Measurements from ENCODE around the gene MGAT5.
A peak's percentile ranks its signal among the peaks of the same experiment; 100 is the strongest.

Gene MGAT5

GRCh38 chr2:134482766-134483340 lies 229.0 kb downstream of the MGAT5 start:
- TF ChIP-seq CTCF (IDR thresholded peaks at IDR 0.05): no peak

GRCh38 chr2:134489732-134490384 lies 236.0 kb downstream of the MGAT5 start:
- no peak for TF ChIP-seq CTCF (IDR thresholded peaks at IDR 0.05)

GRCh38 chr2:134490559-134490958 lies 236.7 kb downstream of the MGAT5 start:
- TF ChIP-seq CTCF (IDR thresholded peaks at IDR 0.05): no peak

GRCh38 chr2:134491022-134491421 lies 237.2 kb downstream of the MGAT5 start:
- TF ChIP-seq CTCF (IDR thresholded peaks at IDR 0.05): no peak

- TF ChIP-seq CTCF (IDR thresholded peaks at IDR 0.05): peak; percentile 49
Observed at GRCh38 chr2:134491771-134492441, 238.0 kb downstream of the MGAT5 start.

- no peak for TF ChIP-seq CTCF (IDR thresholded peaks at IDR 0.05)
Observed at GRCh38 chr2:134493797-134494196, 239.9 kb downstream of the MGAT5 start.

GRCh38 chr2:134498654-134499053 lies 244.8 kb downstream of the MGAT5 start:
- no peak for TF ChIP-seq CTCF (IDR thresholded peaks at IDR 0.05)
